Keratinocyte (primary cell): Measurements from ENCODE around the gene LRRC43.

ENCODE experiments used
- EZH2 ChIP-seq: IDR thresholded peaks from one replicate; pipeline ENCODE4 v1.6.1; 2012; ENCODE audit warnings: inconsistent platforms, mild to moderate bottlenecking, low read length, moderate library complexity
- TF ChIP-seq, protein P1 (sequence below), 3 experiments: IDR thresholded peaks in 1 of 3; conservative IDR thresholded peaks in 1 of 3; optimal IDR thresholded peaks in 1 of 3; 2 replicates in 2 of 3; 3 replicates in 1 of 3; pipeline versions ENCODE3 to v1.5.1; 2011; ENCODE audit warnings: low read length in 3 of 3, mild to moderate bottlenecking in 3 of 3, moderate library complexity in 2 of 3, control low read depth in 1 of 3, inconsistent platforms in 1 of 3; ENCODE audit not compliant: insufficient read depth in 2 of 3; ENCODE audit errors: extremely low read depth in 1 of 3

- no peak for TF ChIP-seq EZH2
- TF ChIP-seq, protein P1, sequence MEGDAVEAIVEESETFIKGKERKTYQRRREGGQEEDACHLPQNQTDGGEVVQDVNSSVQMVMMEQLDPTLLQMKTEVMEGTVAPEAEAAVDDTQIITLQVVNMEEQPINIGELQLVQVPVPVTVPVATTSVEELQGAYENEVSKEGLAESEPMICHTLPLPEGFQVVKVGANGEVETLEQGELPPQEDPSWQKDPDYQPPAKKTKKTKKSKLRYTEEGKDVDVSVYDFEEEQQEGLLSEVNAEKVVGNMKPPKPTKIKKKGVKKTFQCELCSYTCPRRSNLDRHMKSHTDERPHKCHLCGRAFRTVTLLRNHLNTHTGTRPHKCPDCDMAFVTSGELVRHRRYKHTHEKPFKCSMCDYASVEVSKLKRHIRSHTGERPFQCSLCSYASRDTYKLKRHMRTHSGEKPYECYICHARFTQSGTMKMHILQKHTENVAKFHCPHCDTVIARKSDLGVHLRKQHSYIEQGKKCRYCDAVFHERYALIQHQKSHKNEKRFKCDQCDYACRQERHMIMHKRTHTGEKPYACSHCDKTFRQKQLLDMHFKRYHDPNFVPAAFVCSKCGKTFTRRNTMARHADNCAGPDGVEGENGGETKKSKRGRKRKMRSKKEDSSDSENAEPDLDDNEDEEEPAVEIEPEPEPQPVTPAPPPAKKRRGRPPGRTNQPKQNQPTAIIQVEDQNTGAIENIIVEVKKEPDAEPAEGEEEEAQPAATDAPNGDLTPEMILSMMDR (optimal IDR thresholded peaks at IDR 0.05 in 1 of 3, IDR thresholded peaks at IDR 0.05 in 1 of 3, conservative IDR thresholded peaks at IDR 0.05 in 1 of 3; ENCODE audit: extremely low read depth in 1 of 3, insufficient read depth in 2 of 3, low read length in 3 of 3): no peak
Measured at GRCh38 chr12:122142857-122143256, 40.1 kb upstream of the LRRC43 start.
